Activated naive CD8-positive, alpha-beta T cell (primary cell): ENCODE results near the gene ATP9B.
"Not testable (repeated sequence)": the region's sequence is repeated elsewhere in the genome, so short reads cannot be mapped to it uniquely, and the experiment has no call there.

Experiments used
- H3K27ac Mint-ChIP-seq: one replicate; pipeline ENCODE4 v1.8.0; 2021; ENCODE audit warnings: mixed read lengths
- H3K27me3 Mint-ChIP-seq: one replicate; pipeline ENCODE4 v1.8.0; 2021; ENCODE audit warnings: mixed read lengths
- H3K36me3 Mint-ChIP-seq: one replicate; pipeline ENCODE4 v1.8.0; 2021; ENCODE audit warnings: mixed read lengths
- H3K4me1 Mint-ChIP-seq: one replicate; pipeline ENCODE4 v1.8.0; 2021; ENCODE audit warnings: low read depth, mixed read lengths
- H3K4me3 Mint-ChIP-seq: one replicate; pipeline ENCODE4 v1.8.0; 2021; ENCODE audit warnings: mild to moderate bottlenecking, mixed read lengths
- H3K9me3 Mint-ChIP-seq: one replicate; pipeline ENCODE4 v1.8.0; 2021; ENCODE audit warnings: low read depth, mixed read lengths

ATP9B gene

DNA sequence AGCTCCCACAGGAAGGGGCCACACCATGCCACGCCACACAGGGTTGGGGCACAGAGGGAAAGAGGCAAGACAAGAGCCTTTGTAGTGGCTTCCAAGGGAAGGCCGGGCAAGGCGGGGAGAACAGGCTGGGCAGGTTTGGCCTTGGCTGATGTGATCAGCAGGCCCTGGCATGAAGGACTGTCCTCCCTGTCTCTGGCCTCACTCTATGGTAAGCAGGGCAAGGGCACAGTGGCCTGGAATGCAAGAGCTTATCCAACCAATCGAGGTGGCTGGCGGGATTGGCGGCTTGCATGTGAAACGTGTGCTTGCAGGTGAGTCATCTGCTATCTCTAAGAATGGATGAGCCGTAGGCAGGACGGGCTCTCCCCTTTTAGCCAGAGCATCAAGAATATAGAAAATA is 6.4 kb upstream of the ATP9B start:
- Mint-ChIP-seq H3K9me3 (no peaks in the 10 kb centered on the region), H3K27me3 (peaks cover 5% of the 10 kb centered on the region), H3K4me3 (no peak overlapping the region), H3K4me1 (peaks cover 11% of the 10 kb centered on the region), H3K36me3 (peaks cover 21% of the 10 kb centered on the region), H3K27ac (no peak overlapping the region)

DNA sequence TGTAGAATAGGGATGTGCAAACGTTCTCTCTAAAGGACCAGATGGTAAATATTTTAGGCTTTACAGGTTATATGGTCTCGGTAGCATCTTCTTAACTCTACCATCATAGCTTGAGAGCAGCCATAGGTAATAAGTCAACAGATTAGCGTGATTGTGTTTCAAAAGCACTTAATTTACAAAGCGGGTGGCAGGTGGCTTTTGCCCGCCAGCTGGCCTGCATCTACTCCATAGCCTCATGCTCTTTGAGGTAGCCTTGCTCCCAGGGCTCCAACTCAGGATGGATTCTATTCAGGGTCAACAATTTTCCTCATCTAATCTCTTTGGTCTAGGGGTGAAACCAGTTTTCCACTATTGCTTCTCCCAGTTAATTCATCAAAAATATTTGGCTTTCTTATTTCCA is 5.0 kb upstream of the ATP9B start:
- Mint-ChIP-seq H3K36me3 (peaks cover 21% of the 10 kb centered on the region), H3K4me1 (peaks cover 17% of the 10 kb centered on the region), H3K4me3 (no peak overlapping the region), H3K27ac (no peak overlapping the region), H3K27me3 (peaks cover 5% of the 10 kb centered on the region), H3K9me3 (no peaks in the 10 kb centered on the region)

DNA sequence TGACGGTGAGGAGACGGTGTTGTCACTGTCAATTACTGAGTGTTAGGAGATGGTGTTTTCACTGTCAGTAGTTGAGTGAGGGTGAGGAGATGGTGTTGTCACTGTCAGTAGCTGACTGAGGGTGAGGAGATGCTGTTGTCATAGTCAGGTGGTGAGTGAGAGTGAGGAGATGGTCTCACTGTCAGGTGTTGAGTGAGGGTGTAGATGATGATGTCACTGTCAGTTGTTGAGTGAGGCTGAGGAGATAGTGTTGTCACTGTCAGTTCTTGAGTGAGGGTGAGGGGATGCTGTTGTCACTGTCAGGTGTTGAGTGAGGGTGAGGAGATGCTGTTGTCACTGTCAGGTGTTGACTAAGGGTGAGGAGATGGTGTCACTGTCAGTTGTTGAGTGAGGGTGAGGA is 3.4 kb upstream of the ATP9B start:
- Mint-ChIP-seq H3K27me3 (peaks cover 3% of the 10 kb centered on the region), H3K4me1 (peaks cover 25% of the 10 kb centered on the region), H3K4me3 (peak overlapping the region; percentile 5), H3K27ac (no peak overlapping the region), H3K36me3 (peaks cover 21% of the 10 kb centered on the region), H3K9me3 (no peaks in the 10 kb centered on the region)

DNA sequence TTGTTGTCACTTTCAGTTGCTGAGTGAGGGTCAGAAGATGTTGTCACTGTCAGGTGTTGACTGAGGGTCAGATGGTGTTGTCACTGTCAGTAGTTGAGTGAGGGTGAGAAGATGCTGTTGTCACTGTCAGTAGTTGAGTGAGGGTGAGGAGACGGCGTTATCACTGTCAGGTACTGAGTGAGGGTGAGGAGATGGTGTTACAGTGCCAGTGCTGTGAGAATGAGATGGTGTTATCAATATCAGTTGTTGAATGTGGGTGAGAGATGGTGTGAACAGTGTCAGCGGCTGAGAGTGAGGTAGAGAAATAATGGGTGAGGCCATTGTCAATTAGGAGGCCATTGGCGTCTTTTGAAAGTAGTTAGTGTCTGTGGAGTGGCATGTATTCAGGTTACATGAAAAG is 1.6 kb upstream of the ATP9B start:
- Mint-ChIP-seq H3K4me3 (peak overlapping the region; percentile 93), H3K4me1 (peaks cover 35% of the 10 kb centered on the region), H3K27ac (peak overlapping the region; percentile 99), H3K27me3 (peaks cover 3% of the 10 kb centered on the region), H3K9me3 (no peaks in the 10 kb centered on the region), H3K36me3 (peaks cover 23% of the 10 kb centered on the region)

DNA sequence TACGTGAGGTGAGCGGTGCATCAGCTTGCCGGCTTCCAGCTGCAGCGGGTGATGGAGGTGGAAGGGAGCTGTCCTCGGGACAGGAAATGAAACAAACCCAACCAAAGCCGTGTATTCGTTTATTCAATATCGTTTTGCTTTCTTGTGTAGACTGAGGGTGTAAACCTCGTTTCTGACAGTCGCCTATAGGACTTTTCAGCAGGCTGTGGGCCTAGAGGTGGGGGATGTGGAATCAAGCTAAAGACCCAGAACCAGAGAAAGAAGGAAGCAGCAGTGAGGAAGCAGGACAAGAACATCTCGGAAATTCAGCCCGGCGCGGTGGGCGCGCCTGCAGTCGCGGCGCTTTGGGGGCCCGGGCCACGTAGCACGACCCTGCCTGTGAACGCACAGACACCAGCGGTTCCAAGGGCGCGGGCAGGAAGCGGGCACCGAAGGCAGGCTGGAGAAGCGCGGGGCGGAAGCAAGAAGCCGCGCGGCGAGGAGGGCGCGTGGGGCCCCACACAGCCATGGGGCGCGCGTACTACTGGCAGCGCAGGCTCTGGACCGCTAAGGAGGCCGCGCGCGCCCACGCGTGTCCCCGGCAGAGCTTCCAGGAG is 755 bp upstream of the ATP9B start:
- Mint-ChIP-seq H3K27ac (peak overlapping the region; percentile 99), H3K36me3 (peaks cover 23% of the 10 kb centered on the region), H3K4me3 (peak overlapping the region; percentile 93), H3K4me1 (peaks cover 35% of the 10 kb centered on the region), H3K27me3 (peaks cover 3% of the 10 kb centered on the region), H3K9me3 (no peaks in the 10 kb centered on the region)

DNA sequence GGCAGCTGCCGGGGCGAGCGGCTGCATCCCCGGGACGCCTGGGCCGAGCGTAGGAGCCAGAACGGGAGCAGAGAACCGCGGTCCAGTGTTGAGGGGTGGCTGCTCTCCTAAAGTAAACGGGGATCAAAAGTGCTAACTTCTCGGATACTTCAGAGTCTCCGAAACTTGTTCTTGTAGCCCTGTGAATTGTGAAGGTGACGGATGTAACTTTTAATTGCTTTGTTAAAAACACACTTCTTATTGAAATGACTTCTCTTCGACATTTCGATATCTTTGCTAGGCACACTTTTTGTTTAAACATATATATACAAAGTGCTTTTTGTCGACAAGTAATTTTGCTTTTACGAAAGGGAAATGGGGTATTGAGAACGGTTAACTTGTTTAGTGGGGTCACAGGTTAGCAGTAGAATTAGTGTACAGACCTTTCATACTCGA is 540 bp downstream of the ATP9B start:
- Mint-ChIP-seq H3K9me3 (no peaks in the 10 kb centered on the region), H3K4me3 (peak overlapping the region; percentile 96), H3K4me1 (peaks cover 46% of the 10 kb centered on the region), H3K27me3 (peaks cover 3% of the 10 kb centered on the region), H3K36me3 (peaks cover 27% of the 10 kb centered on the region), H3K27ac (peak overlapping the region; percentile 93)

DNA sequence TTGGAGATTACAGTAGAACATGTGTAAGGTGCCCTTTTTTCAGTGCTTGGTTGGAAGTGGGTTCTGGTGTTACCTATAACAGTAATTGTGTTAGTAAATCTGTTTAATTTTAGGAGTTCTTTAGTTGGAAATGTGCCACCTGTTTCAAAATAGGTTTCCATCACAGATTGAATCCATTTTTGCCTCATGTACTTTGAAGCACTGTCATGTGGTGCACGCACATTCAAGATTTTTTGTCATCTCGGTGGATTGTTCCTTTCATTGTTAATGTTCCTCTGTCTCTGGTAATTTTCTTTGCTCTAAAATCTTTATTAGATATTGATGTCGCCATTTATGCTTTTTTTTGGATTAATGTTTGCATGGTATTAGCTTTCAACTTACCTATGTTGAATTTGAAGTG is 1.3 kb downstream of the ATP9B start:
- no peaks in the 10 kb centered on the region for H3K9me3 Mint-ChIP-seq
- H3K4me1 Mint-ChIP-seq, result peaks cover 50% of the 10 kb centered on the region
- H3K27ac Mint-ChIP-seq, result peak overlapping the region; percentile 93
- H3K27me3 Mint-ChIP-seq, result peaks cover 3% of the 10 kb centered on the region
- peak overlapping the region; percentile 96 for H3K4me3 Mint-ChIP-seq
- peaks cover 27% of the 10 kb centered on the region for H3K36me3 Mint-ChIP-seq

DNA sequence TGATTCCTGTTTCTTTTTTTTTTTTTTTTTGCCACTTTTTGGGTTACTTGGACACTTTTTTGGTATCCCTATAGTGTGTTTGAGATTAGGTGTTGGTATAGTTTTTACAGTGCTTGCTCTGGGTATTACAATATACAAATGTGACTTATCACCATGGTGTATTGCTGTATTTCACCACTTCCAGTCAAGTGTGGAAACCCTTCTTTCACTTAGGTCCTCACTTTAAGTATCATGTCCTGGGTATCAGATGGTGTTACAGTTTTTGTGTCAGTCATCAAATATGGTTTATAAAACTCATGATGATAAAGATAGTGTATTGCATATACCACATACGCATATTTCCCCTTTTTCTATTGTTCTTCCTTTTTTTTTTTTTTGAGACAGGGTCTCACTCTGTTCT is 1.8 kb downstream of the ATP9B start:
- no peaks in the 10 kb centered on the region for H3K9me3 Mint-ChIP-seq
- H3K27ac Mint-ChIP-seq, result peak overlapping the region; percentile 93
- peaks cover 54% of the 10 kb centered on the region for H3K4me1 Mint-ChIP-seq

DNA sequence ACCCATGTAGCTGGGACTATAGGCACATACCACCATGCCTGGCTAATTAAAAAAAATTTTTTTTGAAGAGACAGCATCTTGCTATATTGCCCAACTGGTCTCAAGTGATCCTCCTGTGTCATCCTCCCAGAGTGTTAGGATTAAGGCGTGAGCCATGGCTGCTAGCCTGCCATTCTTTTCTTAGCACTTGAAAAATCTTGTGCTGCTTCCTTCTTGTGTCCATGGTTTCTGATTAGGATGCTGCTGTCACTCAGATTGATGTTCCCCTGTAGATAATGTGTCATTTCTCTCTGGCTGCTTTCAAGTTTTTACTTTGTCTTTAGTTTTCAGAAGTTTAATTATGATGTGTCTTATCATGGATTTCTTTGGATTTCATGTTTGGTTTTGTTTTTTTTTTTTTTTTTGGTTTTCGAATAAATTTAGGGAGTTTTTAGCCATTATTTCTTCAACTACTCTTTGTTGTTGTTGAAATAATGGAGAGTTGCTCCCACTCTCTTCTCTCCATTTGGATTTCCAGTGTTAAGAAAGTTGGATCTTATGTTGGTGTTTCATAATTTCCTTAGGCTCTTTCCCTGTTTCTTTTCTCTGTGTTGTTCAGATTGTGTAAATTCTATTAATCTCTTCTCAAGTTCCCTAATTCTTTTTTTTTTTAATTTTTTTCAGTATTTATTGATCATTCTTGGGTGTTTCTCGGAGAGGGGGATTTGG is 2.5 kb downstream of the ATP9B start:
- no peaks in the 10 kb centered on the region for H3K9me3 Mint-ChIP-seq
- H3K4me1 Mint-ChIP-seq, result peaks cover 60% of the 10 kb centered on the region

More for the DNA sequence above, 1.8 kb downstream of the ATP9B start:
- peaks cover 21% of the 10 kb centered on the region for H3K36me3 Mint-ChIP-seq
- no peaks in the 10 kb centered on the region for H3K27me3 Mint-ChIP-seq
- peak overlapping the region; percentile 96 for H3K4me3 Mint-ChIP-seq

DNA sequence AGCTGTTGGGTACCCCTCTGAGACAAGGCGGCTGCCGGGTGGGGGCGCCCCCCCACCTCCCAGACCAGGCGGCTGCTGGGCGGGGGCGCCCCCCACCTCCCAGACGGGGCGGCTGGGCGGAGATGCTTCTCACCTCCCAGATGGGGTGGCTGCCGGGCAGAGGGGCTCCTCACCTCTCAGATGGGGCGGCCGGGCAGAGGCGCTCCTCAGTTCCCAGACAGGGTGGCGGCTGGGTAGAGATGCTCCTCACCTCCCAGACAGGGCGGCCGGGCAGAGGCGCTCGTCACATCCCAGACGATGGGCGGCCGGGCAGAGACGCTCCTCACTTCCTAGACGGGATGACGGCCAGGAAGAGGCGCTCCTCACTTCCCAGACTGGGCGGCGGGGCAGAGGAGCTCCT is 3.5 kb downstream of the ATP9B start:
- H3K4me1 Mint-ChIP-seq, result peaks cover 60% of the 10 kb centered on the region
- not testable (repeated sequence) for H3K27me3 Mint-ChIP-seq, H3K4me3 Mint-ChIP-seq, H3K36me3 Mint-ChIP-seq, H3K27ac Mint-ChIP-seq, H3K9me3 Mint-ChIP-seq

More for the DNA sequence above, 2.5 kb downstream of the ATP9B start:
- H3K4me3 Mint-ChIP-seq, result peak overlapping the region; percentile 65
- H3K36me3 Mint-ChIP-seq, result peaks cover 15% of the 10 kb centered on the region
- no peaks in the 10 kb centered on the region for H3K27me3 Mint-ChIP-seq
- H3K27ac Mint-ChIP-seq, result no peak overlapping the region

DNA sequence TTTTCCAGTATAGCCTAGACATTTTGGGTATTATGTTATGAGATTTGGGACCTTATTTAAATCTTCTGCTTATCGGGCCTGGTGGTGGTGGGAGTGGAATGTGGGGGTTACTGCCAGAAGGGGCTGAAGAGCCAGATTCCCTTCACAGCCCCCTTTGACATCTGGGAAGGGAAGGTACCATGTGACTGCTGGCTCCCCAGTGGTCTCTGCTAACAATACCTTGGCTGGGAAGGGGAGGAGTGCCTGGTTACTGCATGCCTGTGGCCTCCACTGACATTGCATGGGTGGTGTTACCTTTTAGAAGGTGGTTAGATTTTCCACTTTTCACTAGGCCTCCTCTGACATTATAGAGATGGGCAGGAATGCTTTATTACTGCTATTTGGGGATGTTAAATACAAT is 8.0 kb downstream of the ATP9B start:
- H3K36me3 Mint-ChIP-seq, result peaks cover 37% of the 10 kb centered on the region

DNA sequence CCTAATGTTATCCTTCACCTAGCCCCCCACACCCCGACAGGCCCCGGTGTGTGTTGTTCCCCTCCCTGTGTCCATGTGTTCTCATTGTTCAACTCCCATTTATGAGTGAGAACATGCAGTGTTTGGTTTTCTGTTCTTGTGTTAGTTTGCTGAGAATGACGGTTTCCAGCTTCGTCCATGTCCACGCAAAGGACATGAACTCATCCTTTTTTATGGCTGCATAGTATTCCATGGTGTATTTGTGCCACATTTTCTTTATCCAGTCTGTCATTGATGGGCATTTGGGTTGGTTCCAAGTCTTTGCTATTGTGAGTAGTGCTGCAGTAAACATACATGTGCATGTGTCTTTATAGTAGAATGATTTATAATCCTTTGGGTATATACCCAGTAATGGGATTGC is 9.6 kb downstream of the ATP9B start:
- H3K36me3 Mint-ChIP-seq, result peaks cover 40% of the 10 kb centered on the region
- H3K9me3 Mint-ChIP-seq, H3K27ac Mint-ChIP-seq, H3K4me3 Mint-ChIP-seq, H3K27me3 Mint-ChIP-seq: not testable (repeated sequence)
- peaks cover 73% of the 10 kb centered on the region for H3K4me1 Mint-ChIP-seq

More for the DNA sequence above, 8.0 kb downstream of the ATP9B start:
- Mint-ChIP-seq H3K27me3 (no peaks in the 10 kb centered on the region), H3K4me1 (peaks cover 73% of the 10 kb centered on the region), H3K27ac (peak overlapping the region; percentile 3), H3K4me3 (no peak overlapping the region), H3K9me3 (peaks cover 6% of the 10 kb centered on the region)

DNA sequence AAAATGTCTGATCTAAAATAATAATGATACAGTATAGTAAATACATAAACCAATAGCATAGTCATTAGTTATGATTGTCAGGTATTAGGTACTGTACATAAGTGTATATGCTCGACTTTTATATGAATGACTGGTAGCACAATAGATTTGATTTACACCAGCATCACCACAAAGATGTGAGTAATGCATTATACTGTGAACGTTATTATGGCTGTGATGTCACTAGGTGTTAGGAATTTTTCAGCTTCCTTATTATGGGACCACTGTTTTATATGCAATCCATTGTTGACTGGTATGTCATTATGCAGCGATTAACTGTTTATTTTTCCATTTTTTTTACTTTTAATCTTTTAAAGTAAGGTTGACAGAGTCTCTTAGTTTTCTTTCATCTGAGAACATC is 23.7 kb downstream of the ATP9B start:
- H3K4me3 Mint-ChIP-seq, result no peak overlapping the region
- H3K36me3 Mint-ChIP-seq, result peaks cover 12% of the 10 kb centered on the region
- no peak overlapping the region for H3K27ac Mint-ChIP-seq
- no peaks in the 10 kb centered on the region for H3K27me3 Mint-ChIP-seq
- peaks cover 5% of the 10 kb centered on the region for H3K9me3 Mint-ChIP-seq
- peaks cover 60% of the 10 kb centered on the region for H3K4me1 Mint-ChIP-seq

DNA sequence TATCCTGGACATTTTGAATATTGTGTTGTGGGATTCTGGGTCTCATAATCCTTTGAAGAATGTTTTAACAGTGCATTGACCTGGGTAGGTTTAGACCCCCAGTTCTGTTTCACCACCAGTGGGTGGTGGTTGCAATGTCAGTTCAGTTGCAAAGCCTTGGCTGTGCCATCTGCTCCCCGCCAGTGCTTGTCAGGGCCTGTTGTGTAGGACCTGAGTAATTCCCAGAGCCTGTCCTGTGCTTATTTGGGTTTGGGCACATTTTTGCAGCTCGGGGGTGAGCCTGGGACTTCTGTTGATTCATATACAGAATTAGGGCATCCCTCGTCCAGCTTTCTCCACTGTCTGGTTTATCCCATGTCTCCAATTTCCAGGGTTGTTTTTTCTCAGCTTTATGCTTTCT is 24.8 kb downstream of the ATP9B start:
- Mint-ChIP-seq H3K4me1 (peaks cover 56% of the 10 kb centered on the region), H3K27ac (no peak overlapping the region), H3K9me3 (peaks cover 5% of the 10 kb centered on the region), H3K4me3 (no peak overlapping the region), H3K27me3 (no peaks in the 10 kb centered on the region), H3K36me3 (peaks cover 18% of the 10 kb centered on the region)

DNA sequence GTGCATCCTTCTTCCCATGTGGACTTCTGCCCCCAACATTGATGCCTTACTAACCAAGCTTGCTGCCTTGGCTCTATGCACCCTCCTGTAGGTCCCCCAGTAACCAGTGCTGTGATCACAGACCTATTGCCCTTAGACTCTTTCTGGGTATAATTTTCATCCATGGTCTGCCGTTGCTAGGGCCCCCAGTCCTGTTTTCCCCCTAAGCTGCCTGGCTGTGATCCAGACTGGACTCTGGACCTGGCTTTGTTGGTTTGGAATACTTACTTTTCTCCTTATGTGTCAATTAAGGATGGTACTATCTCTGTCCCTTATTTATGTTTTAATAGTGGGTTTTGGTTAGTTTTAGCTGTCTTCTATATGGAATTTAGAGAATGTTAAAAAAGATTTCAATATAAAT is 26.0 kb downstream of the ATP9B start:
- peaks cover 5% of the 10 kb centered on the region for H3K9me3 Mint-ChIP-seq
- no peak overlapping the region for H3K4me3 Mint-ChIP-seq
- H3K27me3 Mint-ChIP-seq, result no peaks in the 10 kb centered on the region
- no peak overlapping the region for H3K27ac Mint-ChIP-seq
- peaks cover 15% of the 10 kb centered on the region for H3K36me3 Mint-ChIP-seq
- H3K4me1 Mint-ChIP-seq, result peaks cover 54% of the 10 kb centered on the region

DNA sequence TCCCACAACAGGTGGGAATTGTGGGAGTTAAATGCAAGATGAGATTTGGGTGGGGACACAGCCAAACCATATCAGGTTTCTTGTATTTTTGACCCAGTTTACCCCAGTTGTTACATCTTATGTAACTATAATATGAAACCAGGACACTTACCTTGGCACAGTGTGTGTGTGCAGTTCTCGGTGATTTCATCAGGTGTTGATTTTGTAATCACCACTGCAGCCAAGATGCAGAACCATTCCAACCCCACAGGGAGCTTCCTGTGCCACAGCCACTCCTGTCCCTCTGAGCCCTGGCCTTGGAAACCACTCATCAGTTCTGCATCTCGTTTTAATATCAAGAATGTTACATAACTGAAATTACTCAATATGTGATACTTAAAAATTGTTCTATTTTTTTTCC is 31.8 kb downstream of the ATP9B start:
- Mint-ChIP-seq H3K4me3 (no peak overlapping the region), H3K4me1 (peaks cover 32% of the 10 kb centered on the region), H3K9me3 (no peaks in the 10 kb centered on the region), H3K27ac (no peak overlapping the region), H3K36me3 (peaks cover 34% of the 10 kb centered on the region), H3K27me3 (no peaks in the 10 kb centered on the region)
